Esophagus squamous epithelium (tissue), 5 donors: ENCODE measurements around the gene GIPC2. TPM values are rescaled to one million over a fixed set of nuclear protein-coding genes. Genes with fewer than 3 reads are reported as not detected.

Source experiments
- DNase-seq: peaks from one replicate; lab custom pipeline; 2025; lab: John Stamatoyannopoulos, UW
- H3K27ac ChIP-seq, 4 donors: fragments of 200-600 bp; sonication (generic); one replicate each; pipeline ENCODE4 v1.5.1; 2016 to 2019; ENCODE audit warnings: mild to moderate bottlenecking in 1 of 4
- H3K27me3 ChIP-seq, 4 donors: fragments of 200-600 bp; sonication (generic); 1 replicate in 3 of 4; 2 replicates in 1 of 4; pipeline versions ENCODE4 v1.5.1 to v1.6.0; 2017 to 2021; ENCODE audit warnings: antibody characterized with exemption in 1 of 4
- H3K36me3 ChIP-seq, 3 donors: fragments of 200-600 bp; sonication (generic); one replicate each; pipeline ENCODE4 v1.5.1; 2016 to 2019
- H3K4me1 ChIP-seq, 3 donors: fragments of 200-600 bp; sonication (generic); one replicate each; pipeline ENCODE4 v1.5.1; 2017 to 2019
- H3K4me3 ChIP-seq, 4 donors: fragments of 200-600 bp; sonication (generic); 1 replicate in 3 of 4; 2 replicates in 1 of 4; pipeline ENCODE4 v1.5.1; 2016 to 2019; ENCODE audit warnings: mild to moderate bottlenecking in 2 of 4, moderate library complexity in 1 of 4
- H3K9me3 ChIP-seq, 3 donors: fragments of 200-600 bp; sonication (generic); one replicate each; pipeline ENCODE4 v1.5.1; 2016 to 2019
- CTCF ChIP-seq, 6 experiments: fragments of 450-650 bp in 4 of 6; fragments of 200-600 bp in 2 of 6; sonication (generic) in 2 of 6; IDR thresholded peaks; one replicate each; pipeline ENCODE4 v1.5.1; 2016 to 2019; ENCODE audit warnings: antibody characterized with exemption in 6 of 6, mild to moderate bottlenecking in 4 of 6, moderate library complexity in 4 of 6
- POLR2A ChIP-seq, 4 donors: fragments of 450-650 bp; IDR thresholded peaks; one replicate each; pipeline ENCODE4 v1.6.1; 2017; ENCODE audit warnings: antibody characterized with exemption in 4 of 4, mild to moderate bottlenecking in 4 of 4, moderate library complexity in 3 of 4
- WGBS, 2 donors: methylation state at CpG; one replicate each; pipeline ENCODE4 v1.1.5; 2018; 5-methylcytosine and 5-hydroxymethylcytosine counted together
- intact Hi-C: fragments of 100-400 bp; cut with DNase I; formaldehyde crosslinking; loops from one replicate; pipeline ENCODE4 v1.15.0; 2022
- total RNA-seq, 4 donors: library from RNA; depleted of rRNA; stranded (reverse); fragments of >200 nt; gene quantifications; one replicate each; pipeline ENCODE4 v1.1.0, GENCODE V29; 2016
- donor health status: DM: yes; HTN: yes; CAD: no.

The GIPC2 gene
- total RNA-seq, 4 donors from 2014 or later = 2.8 to 4.2 (median 3.7) TPM

- intact Hi-C loops = no loop called here
- Histone ChIP-seq H3K27me3 (no peaks in the 10 kb centered on the region), H3K27ac (no peak overlapping the region), H3K4me3 (no peak overlapping the region), H3K4me1 (no peaks in the 10 kb centered on the region), H3K9me3 (no peaks in the 10 kb centered on the region), H3K36me3 (no peaks in the 10 kb centered on the region)
- DNase-seq = no peak
- WGBS, 2 donors = 25 to 40% methylated on average over 1 of the region's 1 CpG
- no peak for TF ChIP-seq CTCF (IDR thresholded peaks at IDR 0.05)
- no peak for TF ChIP-seq POLR2A (IDR thresholded peaks at IDR 0.05)
These were observed 46.9 kb downstream of the GIPC2 start for GRCh38 chr1:78092643-78093042.

- intact Hi-C loops = no loop called here
- DNase-seq = no peak
- Histone ChIP-seq H3K36me3 (no peaks in the 10 kb centered on the region), H3K4me1 (no peaks in the 10 kb centered on the region), H3K9me3 (no peaks in the 10 kb centered on the region), H3K27ac (no peak overlapping the region), H3K27me3 (no peaks in the 10 kb centered on the region), H3K4me3 (no peak overlapping the region)
- TF ChIP-seq POLR2A (IDR thresholded peaks at IDR 0.05) = no peak
- TF ChIP-seq CTCF (IDR thresholded peaks at IDR 0.05) = no peak
- WGBS, 2 donors = 86 to 95% methylated on average over 1 of the region's 1 CpG
These were observed 47.8 kb downstream of the GIPC2 start for GRCh38 chr1:78093560-78093959.

GRCh38 chr1:78094639-78095038, 48.9 kb downstream of the GIPC2 start:
- WGBS, 2 donors = 77 to 93% methylated on average over 1 of the region's 1 CpG
- DNase-seq = no peak
- intact Hi-C loops = no loop called here
- no peak for TF ChIP-seq POLR2A (IDR thresholded peaks at IDR 0.05)
- no peak for TF ChIP-seq CTCF (IDR thresholded peaks at IDR 0.05)
- no peak overlapping the region for H3K4me3 ChIP-seq
- H3K9me3 ChIP-seq = no peaks in the 10 kb centered on the region
- H3K4me1 ChIP-seq = no peaks in the 10 kb centered on the region
- H3K36me3 ChIP-seq = no peaks in the 10 kb centered on the region
- H3K27me3 ChIP-seq = no peaks in the 10 kb centered on the region
- no peak overlapping the region for H3K27ac ChIP-seq

- Histone ChIP-seq H3K27ac (no peak overlapping the region), H3K9me3 (no peaks in the 10 kb centered on the region), H3K4me1 (no peaks in the 10 kb centered on the region), H3K36me3 (no peaks in the 10 kb centered on the region), H3K4me3 (no peak overlapping the region), H3K27me3 (no peaks in the 10 kb centered on the region)
- intact Hi-C loops = no loop called here
- no peak for DNase-seq
- 64 to 68% methylated on average over 2 of the region's 2 CpGs for WGBS, 2 donors
- TF ChIP-seq CTCF (IDR thresholded peaks at IDR 0.05) = no peak
- TF ChIP-seq POLR2A (IDR thresholded peaks at IDR 0.05) = no peak
These were observed 49.8 kb downstream of the GIPC2 start for GRCh38 chr1:78095593-78095992.

GRCh38 chr1:78096017-78096416, 50.3 kb downstream of the GIPC2 start:
- Histone ChIP-seq H3K27ac (no peak overlapping the region), H3K27me3 (no peaks in the 10 kb centered on the region), H3K4me3 (no peak overlapping the region), H3K36me3 (no peaks in the 10 kb centered on the region), H3K4me1 (no peaks in the 10 kb centered on the region), H3K9me3 (no peaks in the 10 kb centered on the region)
- intact Hi-C loops = no loop called here
- no peak for DNase-seq
- TF ChIP-seq CTCF (IDR thresholded peaks at IDR 0.05) (no peak), POLR2A (IDR thresholded peaks at IDR 0.05) (no peak)
